ENCODE results near the gene HMX3.

The HMX3 gene

GRCh38 chr10:123145542-123146012 is 9.8 kb downstream of the HMX3 start:
- peaks cover 5 to 100% (median 68%) of the 10 kb centered on the region in 5 experiments for H3K27me3 ChIP-seq (replicated peaks in 2 of 5; ENCODE audit: control insufficient read depth in 4 of 5, insufficient read depth in 5 of 5, low read length in 4 of 5)
- 4% methylated on average over 11 of the region's 14 CpGs for WGBS (ENCODE audit: insufficient coverage)
- ChIA-PET POLR2A (no interaction called here), CTCF (interaction anchor here (1.5 to 2.4 kb wide), 2 partner anchors 8 to 12 kb away, joined by 4 to 11 read pairs; no protein-coding TSS in a partner anchor)
- H3K4me3 ChIP-seq (ENCODE audit: control insufficient read depth in 1 of 7, extremely low read depth in 1 of 7, insufficient read depth in 4 of 7, low read depth in 2 of 7, low read length in 6 of 7) = peak overlapping the region in 1 of 7 experiments; percentile 11
- H3K4me1 ChIP-seq (ENCODE audit: control extremely low read depth in 1 of 4, control insufficient read depth in 4 of 4, insufficient read depth in 4 of 4, low read length in 3 of 4) = peaks cover 0 to 37% (median 33%) of the 10 kb centered on the region in 4 experiments
- DNase-seq = no peak
- peaks cover 0 to 2% (median 0%) of the 10 kb centered on the region in 5 experiments for H3K9me3 ChIP-seq (ENCODE audit: control extremely low read depth in 1 of 5, control insufficient read depth in 4 of 5, insufficient read depth in 2 of 5, low read depth in 1 of 5, low read length in 4 of 5)
- H3K36me3 ChIP-seq (ENCODE audit: control insufficient read depth in 4 of 4, insufficient read depth in 4 of 4, low read length in 3 of 4) = no peaks in the 10 kb centered on the region
- H3K27ac ChIP-seq (ENCODE audit: insufficient read depth in 1 of 2, low read depth in 1 of 2, low read length in 2 of 2, poor library complexity in 1 of 2, severe bottlenecking in 2 of 2) = no peak overlapping the region

GRCh38 chr10:123146013-123146893 is 10.5 kb downstream of the HMX3 start:
- WGBS (ENCODE audit: insufficient coverage) = under 1% methylated on average over 45 of the region's 59 CpGs
- CTCF ChIA-PET = interaction anchor here (1.5 to 2.4 kb wide), 2 partner anchors 7 to 12 kb away, joined by 4 to 11 read pairs; no protein-coding TSS in a partner anchor

GRCh38 chr10:123146894-123147634 is 11.3 kb downstream of the HMX3 start:
- WGBS (ENCODE audit: insufficient coverage) = 7% methylated on average over 17 of the region's 24 CpGs
- Histone ChIP-seq H3K27me3 (replicated peaks in 2 of 5; ENCODE audit: control insufficient read depth in 4 of 5, insufficient read depth in 5 of 5, low read length in 4 of 5) (peaks cover 6 to 100% (median 67%) of the 10 kb centered on the region in 5 experiments), H3K4me3 (ENCODE audit: control insufficient read depth in 1 of 7, extremely low read depth in 1 of 7, insufficient read depth in 4 of 7, low read depth in 2 of 7, low read length in 6 of 7) (no peak overlapping the region), H3K4me1 (ENCODE audit: control extremely low read depth in 1 of 4, control insufficient read depth in 4 of 4, insufficient read depth in 4 of 4, low read length in 3 of 4) (peaks cover 2 to 49% (median 44%) of the 10 kb centered on the region in 4 experiments), H3K36me3 (ENCODE audit: control insufficient read depth in 4 of 4, insufficient read depth in 4 of 4, low read length in 3 of 4) (no peaks in the 10 kb centered on the region), H3K9me3 (ENCODE audit: control extremely low read depth in 1 of 5, control insufficient read depth in 4 of 5, insufficient read depth in 2 of 5, low read depth in 1 of 5, low read length in 4 of 5) (peaks cover 0 to 2% (median 0%) of the 10 kb centered on the region in 5 experiments), H3K27ac (ENCODE audit: insufficient read depth in 1 of 2, low read depth in 1 of 2, low read length in 2 of 2, poor library complexity in 1 of 2, severe bottlenecking in 2 of 2) (no peak overlapping the region)
- ChIA-PET POLR2A (no interaction called here), CTCF (no interaction called here)
- no peak for DNase-seq

More at GRCh38 chr10:123146013-123146893, 10.5 kb downstream of the HMX3 start:
- H3K4me3 ChIP-seq (ENCODE audit: control insufficient read depth in 1 of 7, extremely low read depth in 1 of 7, insufficient read depth in 4 of 7, low read depth in 2 of 7, low read length in 6 of 7) = peak overlapping the region in 1 of 7 experiments; percentile 11
- H3K4me1 ChIP-seq (ENCODE audit: control extremely low read depth in 1 of 4, control insufficient read depth in 4 of 4, insufficient read depth in 4 of 4, low read length in 3 of 4) = peaks cover 0 to 44% (median 39%) of the 10 kb centered on the region in 4 experiments
- POLR2A ChIA-PET = interaction anchor here (0.5 kb wide), 1 partner anchor 9 kb away, joined by 3 read pairs; no protein-coding TSS in a partner anchor
- no peaks in the 10 kb centered on the region for H3K36me3 ChIP-seq (ENCODE audit: control insufficient read depth in 4 of 4, insufficient read depth in 4 of 4, low read length in 3 of 4)
- H3K27ac ChIP-seq (ENCODE audit: insufficient read depth in 1 of 2, low read depth in 1 of 2, low read length in 2 of 2, poor library complexity in 1 of 2, severe bottlenecking in 2 of 2) = no peak overlapping the region
- peak in 1 of 3 donors; percentile 50 for DNase-seq
- H3K9me3 ChIP-seq (ENCODE audit: control extremely low read depth in 1 of 5, control insufficient read depth in 4 of 5, insufficient read depth in 2 of 5, low read depth in 1 of 5, low read length in 4 of 5) = peaks cover 0 to 2% (median 0%) of the 10 kb centered on the region in 5 experiments
- H3K27me3 ChIP-seq (replicated peaks in 2 of 5; ENCODE audit: control insufficient read depth in 4 of 5, insufficient read depth in 5 of 5, low read length in 4 of 5) = peaks cover 5 to 100% (median 67%) of the 10 kb centered on the region in 5 experiments

- peak in 1 of 3 donors; percentile 39 for DNase-seq
- 2% methylated on average over 57 of the region's 64 CpGs for WGBS (ENCODE audit: insufficient coverage)
- POLR2A ChIA-PET = no interaction called here
- peaks cover 0 to 2% (median 0%) of the 10 kb centered on the region in 5 experiments for H3K9me3 ChIP-seq (ENCODE audit: control extremely low read depth in 1 of 5, control insufficient read depth in 4 of 5, insufficient read depth in 2 of 5, low read depth in 1 of 5, low read length in 4 of 5)
- peak within 1 kb of the TSS in 2 of 7 experiments; percentile 11 to 24 for H3K4me3 ChIP-seq (ENCODE audit: control insufficient read depth in 1 of 7, extremely low read depth in 1 of 7, insufficient read depth in 4 of 7, low read depth in 2 of 7, low read length in 6 of 7)
- H3K27me3 ChIP-seq (replicated peaks in 2 of 5; ENCODE audit: control insufficient read depth in 4 of 5, insufficient read depth in 5 of 5, low read length in 4 of 5) = peaks cover 13 to 100% (median 70%) of the 10 kb centered on the region in 5 experiments
- peaks cover 2 to 45% (median 42%) of the 10 kb centered on the region in 4 experiments for H3K4me1 ChIP-seq (ENCODE audit: control extremely low read depth in 1 of 4, control insufficient read depth in 4 of 4, insufficient read depth in 4 of 4, low read length in 3 of 4)
- H3K36me3 ChIP-seq (ENCODE audit: control insufficient read depth in 4 of 4, insufficient read depth in 4 of 4, low read length in 3 of 4) = no peaks in the 10 kb centered on the region
- no peak within 1 kb of the TSS for H3K27ac ChIP-seq (ENCODE audit: insufficient read depth in 1 of 2, low read depth in 1 of 2, low read length in 2 of 2, poor library complexity in 1 of 2, severe bottlenecking in 2 of 2)
- CTCF ChIA-PET = interaction anchor here (1.4 to 4.8 kb wide), 2 partner anchors 8 to 14 kb away, joined by 4 to 37 read pairs; no protein-coding TSS in a partner anchor
Observed at GRCh38 chr10:123147635-123148413, 12.1 kb downstream of the HMX3 start, which contains the start of gene HMX2. Gene HMX2, plus strand, starts transcription at chr10:123148136. Its CDS starts 243 bp downstream, at chr10:123148379.

- H3K27me3 ChIP-seq (replicated peaks in 2 of 5; ENCODE audit: control insufficient read depth in 4 of 5, insufficient read depth in 5 of 5, low read length in 4 of 5) = peaks cover 17 to 100% (median 70%) of the 10 kb centered on the region in 5 experiments
- CTCF ChIA-PET = interaction anchor here (1.2 to 4.8 kb wide), 4 partner anchors 9 to 106 kb away, joined by 3 to 37 read pairs (median 4); no protein-coding TSS in a partner anchor
- H3K4me3 ChIP-seq (ENCODE audit: control insufficient read depth in 1 of 7, extremely low read depth in 1 of 7, insufficient read depth in 4 of 7, low read depth in 2 of 7, low read length in 6 of 7) = peak overlapping the region in 2 of 7 experiments; percentile 11 to 24
- H3K9me3 ChIP-seq (ENCODE audit: control extremely low read depth in 1 of 5, control insufficient read depth in 4 of 5, insufficient read depth in 2 of 5, low read depth in 1 of 5, low read length in 4 of 5) = peaks cover 0 to 2% (median 0%) of the 10 kb centered on the region in 5 experiments
- H3K4me1 ChIP-seq (ENCODE audit: control extremely low read depth in 1 of 4, control insufficient read depth in 4 of 4, insufficient read depth in 4 of 4, low read length in 3 of 4) = peaks cover 2 to 45% (median 42%) of the 10 kb centered on the region in 4 experiments
- POLR2A ChIA-PET = no interaction called here
- H3K36me3 ChIP-seq (ENCODE audit: control insufficient read depth in 4 of 4, insufficient read depth in 4 of 4, low read length in 3 of 4) = no peaks in the 10 kb centered on the region
- 4% methylated on average over 43 of the region's 55 CpGs for WGBS (ENCODE audit: insufficient coverage)
- no peak overlapping the region for H3K27ac ChIP-seq (ENCODE audit: insufficient read depth in 1 of 2, low read depth in 1 of 2, low read length in 2 of 2, poor library complexity in 1 of 2, severe bottlenecking in 2 of 2)
- peak in 1 of 3 donors; percentile 26 for DNase-seq
Observed at GRCh38 chr10:123148414-123149161, 12.8 kb downstream of the HMX3 start.

Measured in common myeloid progenitor, CD34-positive (primary cell).